GM19328 (cell line): ENCODE data around the gene APOBEC3H.

Experiments
- ATAC-seq: cut with Tn5 transposase; IDR thresholded peaks from one replicate; pipeline ENCODE4 v1.9.1; 2021; ENCODE audit warnings: mild to moderate bottlenecking, moderate library complexity; ENCODE audit not compliant: unreplicated experiment

The APOBEC3H gene

GRCh38 chr22:39080052-39080762 is 16.8 kb upstream of the APOBEC3H start:
- ATAC-seq: no peak

- ATAC-seq: no peak
These were observed 16.0 kb upstream of the APOBEC3H start for GRCh38 chr22:39081016-39081415.

DNA sequence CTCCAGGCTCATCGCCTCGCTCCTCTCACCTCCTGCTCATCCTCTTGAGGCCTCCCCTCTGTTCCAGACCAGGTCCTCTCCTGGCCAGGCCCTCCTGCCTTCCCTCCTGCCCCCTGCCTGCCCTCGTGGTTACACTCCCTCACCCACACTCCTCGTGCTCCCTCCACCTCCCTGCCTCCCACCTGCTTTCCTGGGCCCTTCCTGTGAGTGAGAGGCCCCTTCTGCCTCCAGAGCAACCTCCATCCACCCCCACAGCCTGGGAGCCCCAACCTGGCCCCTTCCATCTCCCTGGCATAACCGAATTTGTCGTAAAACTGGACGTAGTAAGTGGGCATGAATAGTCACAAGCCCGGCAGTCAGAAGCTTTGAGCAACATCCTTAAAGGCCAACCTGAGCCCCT is 15.4 kb upstream of the APOBEC3H start:
- no peak for ATAC-seq

DNA sequence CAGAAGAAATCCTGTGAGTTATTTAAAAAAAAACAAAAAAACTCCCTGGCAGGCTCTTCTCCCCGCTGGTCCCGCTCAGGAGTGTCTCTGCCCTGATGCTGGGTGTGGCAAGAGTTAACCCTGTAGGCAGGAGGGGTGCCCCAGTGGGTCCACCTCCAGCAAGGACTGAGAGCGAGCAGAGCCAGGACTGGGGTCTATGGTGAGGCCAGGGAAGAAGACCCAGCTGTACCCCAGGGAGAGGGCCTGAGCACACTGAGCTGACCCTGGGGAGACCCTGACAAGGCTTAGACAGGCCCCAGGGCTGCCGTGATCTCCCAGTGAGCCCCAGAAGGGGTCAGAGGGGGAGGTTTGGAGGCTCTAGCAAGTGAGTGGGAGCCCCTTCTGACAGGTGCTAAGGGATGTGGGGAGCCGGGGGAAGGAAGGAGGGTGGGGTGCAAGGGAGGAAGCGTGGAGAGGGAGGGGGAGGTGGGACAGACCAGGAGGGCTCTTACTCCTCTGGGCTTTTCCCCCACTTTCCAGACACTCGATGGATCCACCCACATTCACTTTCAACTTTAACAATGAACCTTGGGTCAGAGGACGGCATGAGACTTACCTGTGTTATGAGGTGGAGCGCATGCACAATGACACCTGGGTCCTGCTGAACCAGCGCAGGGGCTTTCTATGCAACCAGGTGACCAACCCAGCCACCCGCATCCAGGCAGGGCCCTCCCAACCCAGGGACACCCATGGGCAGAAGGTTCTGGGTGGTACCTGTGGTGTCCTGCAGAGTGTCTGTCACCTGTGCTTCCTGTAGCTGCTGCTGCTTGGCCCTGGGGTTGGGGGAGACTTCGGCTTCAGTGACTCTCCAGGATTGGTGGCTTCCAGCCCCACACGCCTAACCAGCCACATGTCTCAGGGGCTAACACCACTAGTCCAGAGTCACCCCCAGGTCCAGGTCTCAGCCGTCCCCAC is 13.6 kb upstream of the APOBEC3H start:
- no peak for ATAC-seq

- no peak for ATAC-seq
These were observed 12.4 kb upstream of the APOBEC3H start for GRCh38 chr22:39084666-39085065.

- no peak for ATAC-seq
These were observed 9.9 kb upstream of the APOBEC3H start for GRCh38 chr22:39087098-39087497.

DNA sequence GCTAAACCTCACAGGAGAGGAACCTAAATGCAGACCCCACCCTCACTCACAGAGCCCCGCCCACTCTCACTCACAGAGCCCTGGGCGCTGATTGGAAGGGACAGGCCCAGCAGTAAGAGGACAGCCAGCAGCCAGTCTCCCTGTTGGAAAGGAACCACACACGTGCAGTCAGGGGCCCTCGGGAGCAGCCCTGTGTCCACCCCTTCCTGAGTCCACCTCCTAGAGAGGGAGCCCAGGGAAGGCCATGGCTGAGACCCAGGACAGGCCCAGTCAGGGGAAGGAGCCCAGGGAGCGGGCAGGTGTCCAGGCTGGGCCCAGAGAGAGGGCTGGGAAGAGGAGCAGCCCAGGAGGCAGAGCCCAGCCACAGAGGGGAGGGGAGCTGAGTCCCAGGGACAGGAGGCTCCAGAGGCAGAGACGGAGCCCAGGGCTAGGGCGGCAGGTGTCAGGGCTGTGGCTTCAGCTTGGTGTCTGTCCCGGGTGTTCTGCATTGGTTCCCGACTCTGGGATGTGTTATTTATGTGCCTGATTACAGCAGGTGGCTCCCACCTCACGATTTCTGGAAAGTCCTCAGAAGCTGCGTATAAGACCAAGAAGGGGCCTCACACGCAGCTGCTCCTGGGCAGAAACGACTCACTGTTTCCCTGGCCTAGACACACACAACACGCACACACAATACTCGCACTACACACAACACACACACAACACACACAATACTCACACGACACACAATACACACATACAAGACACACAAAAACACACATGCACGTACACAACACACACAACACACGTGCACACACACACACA is 9.0 kb upstream of the APOBEC3H start:
- no peak for ATAC-seq

DNA sequence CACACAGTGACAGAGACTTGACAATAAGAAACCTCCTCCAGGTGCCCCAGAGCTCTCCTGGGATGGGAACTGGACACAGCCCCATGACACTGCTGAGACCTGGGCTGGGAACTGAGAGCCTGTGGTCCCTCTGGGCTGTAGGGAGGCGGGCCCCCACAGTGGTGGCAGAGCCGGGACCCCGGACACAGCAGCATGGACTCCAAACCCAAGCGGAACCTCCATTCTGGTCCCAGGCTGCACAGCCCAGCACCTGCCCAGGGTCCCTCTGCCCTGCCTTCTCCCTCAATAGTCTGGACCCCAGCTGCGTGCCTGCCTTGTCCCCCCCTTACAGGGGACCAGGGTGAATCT is 8.4 kb upstream of the APOBEC3H start:
- ATAC-seq: no peak

DNA sequence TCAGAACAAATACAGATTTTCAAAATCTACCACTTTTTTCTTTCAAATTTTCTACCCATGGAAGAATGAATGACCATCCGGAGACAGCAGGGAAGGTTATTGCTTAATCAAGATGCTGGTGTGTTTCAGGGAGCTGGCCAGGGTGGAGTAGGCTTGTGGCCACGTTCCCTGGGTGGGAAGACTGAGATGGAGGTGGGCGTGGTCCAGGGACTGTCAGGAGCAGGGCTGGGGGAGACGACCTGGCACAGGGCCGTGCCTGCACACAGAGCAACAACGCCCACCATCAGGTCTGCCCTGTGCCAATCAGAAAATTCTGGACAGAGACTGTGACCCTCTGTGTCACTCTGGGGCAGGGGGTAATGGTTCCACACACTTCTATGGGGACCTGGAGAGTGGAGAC is 7.1 kb upstream of the APOBEC3H start:
- ATAC-seq: no peak

DNA sequence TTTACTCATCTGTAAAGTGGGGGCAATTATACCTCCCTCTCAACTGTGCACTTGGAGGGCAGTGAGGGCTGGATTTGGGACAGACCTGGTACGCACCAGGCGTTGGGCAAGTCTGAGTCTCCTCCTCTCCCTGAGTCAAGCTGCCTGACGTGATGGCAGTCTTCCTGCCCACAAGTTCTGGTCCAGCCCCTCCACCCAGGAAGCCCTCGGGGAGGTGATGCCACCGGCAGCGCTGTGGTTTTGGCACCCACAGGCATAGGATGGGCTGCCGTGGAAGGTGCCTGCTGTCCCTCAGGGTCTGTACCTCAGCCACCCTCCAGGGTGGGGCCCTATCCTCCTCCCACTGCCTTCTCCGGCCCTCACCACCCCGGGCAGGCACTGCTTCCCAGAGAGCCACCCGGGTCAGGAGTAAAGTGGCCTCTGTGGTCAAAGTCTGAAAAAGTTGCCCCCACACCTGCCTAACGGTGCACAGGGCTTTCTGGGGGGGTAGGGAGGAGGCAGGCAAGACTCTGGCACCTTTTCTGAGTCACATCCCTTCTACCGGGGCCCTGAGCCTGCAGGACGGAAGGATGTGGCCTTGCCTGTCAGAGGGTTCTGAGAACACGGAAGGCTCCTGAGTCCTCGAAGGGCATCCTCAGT is 6.5 kb upstream of the APOBEC3H start:
- ATAC-seq: no peak

- no peak for ATAC-seq
These were observed 5.6 kb upstream of the APOBEC3H start for GRCh38 chr22:39091126-39092081.

DNA sequence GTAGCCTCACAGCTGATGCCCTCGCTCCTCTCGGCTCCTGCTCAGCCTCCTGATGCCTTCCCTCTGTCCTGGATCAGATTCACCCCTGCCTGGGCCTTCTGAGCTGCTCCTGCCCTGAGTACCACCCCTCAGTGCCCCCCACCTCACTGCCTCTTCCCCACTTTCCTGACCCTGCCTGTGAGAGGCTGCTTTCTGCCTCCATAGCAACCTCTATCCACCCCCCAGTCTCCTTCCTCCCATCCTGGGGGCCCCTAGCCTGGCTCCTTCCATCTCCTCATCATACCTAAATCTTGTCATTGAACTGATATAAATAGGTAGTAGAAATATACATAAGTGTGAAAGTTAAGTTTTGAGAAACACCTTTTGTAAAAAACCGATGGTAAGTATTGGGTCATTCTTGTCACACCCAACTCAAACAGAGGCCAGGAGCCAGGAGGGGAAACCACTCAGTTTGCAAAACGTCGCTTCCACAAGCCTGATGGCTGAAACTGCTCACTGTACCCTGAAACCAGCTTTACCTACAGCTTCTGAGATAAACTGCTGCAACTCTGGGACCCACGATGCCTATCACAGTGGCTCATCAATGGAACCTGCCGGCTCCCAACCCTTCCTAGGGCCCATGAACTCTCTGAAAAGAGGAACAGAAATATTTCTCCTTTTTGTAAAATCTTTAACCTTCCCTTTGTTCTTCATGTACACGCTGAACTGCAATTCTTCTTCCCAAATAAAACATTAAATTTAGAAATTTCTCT is 4.8 kb upstream of the APOBEC3H start:
- no peak for ATAC-seq

GRCh38 chr22:39094717-39095389 is 2.2 kb upstream of the APOBEC3H start:
- no peak for ATAC-seq

GRCh38 chr22:39095971-39096370 is 1.1 kb upstream of the APOBEC3H start:
- no peak for ATAC-seq

DNA sequence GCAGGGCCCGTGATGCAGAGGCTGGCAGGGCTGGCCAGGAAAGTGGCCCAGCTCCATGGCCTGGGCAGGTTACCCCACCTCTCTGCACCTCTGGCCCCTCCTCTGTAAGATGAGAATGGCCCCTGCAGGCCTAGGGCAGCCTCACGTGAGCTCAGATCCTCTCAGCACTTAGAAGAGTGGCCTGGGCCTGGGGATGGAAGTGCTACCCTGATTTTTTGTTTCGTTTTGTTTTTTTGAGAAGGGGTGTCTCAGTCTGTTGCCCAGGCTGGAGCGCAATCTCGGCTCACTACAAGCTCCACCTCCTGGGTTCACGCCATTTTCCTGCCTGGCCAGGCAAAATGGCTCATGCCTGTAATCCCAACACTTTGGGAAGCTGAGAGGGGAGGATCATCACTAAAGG is 982 bp downstream of the APOBEC3H start:
- ATAC-seq: no peak

- no peak for ATAC-seq
These were observed 1.5 kb downstream of the APOBEC3H start for GRCh38 chr22:39098576-39098975.

DNA sequence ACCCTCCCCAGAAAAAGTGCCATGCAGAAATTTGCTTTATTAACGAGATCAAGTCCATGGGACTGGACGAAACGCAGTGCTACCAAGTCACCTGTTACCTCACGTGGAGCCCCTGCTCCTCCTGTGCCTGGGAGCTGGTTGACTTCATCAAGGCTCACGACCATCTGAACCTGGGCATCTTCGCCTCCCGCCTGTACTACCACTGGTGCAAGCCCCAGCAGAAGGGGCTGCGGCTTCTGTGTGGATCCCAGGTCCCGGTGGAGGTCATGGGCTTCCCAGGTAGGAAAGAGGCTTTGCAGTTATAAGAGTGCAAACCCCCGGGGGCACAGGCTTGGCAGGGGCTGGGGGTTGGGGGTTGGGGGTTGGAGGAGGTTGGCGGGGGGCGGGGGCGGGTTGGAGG is 4.2 kb downstream of the APOBEC3H start:
- no peak for ATAC-seq

DNA sequence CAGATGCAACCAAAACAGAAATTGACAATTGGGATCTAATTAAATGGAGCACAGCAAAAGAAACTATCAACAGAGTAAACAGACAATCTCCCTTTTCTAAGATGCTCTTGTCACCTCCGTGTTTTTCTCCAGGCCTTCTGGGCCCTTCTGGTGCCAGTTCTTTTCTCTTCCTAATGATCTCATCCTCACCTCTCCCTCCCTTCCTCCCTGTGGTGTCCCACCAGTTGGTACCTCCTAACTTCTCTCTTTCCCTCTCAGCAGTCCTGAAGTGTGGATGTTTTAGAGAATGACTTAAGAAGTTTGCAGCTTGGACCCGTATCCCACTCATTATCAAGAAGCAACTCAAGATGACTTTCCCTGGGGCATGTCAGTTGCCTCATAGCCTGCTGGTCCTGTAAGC is 6.4 kb downstream of the APOBEC3H start:
- ATAC-seq: no peak

DNA sequence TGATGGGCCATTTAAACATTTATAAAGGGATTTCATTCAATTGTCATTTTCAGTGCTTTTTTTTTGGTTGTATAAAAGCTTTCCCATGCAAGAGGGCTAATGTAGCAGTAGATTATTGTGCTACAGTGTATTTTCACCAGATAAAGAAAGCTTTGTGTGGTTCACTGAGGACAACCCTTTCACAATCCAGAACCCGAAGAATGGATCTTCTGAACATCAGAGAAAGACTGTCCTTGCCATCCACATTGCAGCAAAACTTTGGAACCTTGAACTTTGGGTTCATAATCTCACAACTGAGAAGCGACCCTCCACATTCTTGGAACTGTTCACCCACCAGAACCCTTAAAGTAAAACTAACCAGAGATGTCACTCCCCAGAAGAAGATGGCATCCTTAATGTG is 9.3 kb downstream of the APOBEC3H start:
- ATAC-seq: no peak
